ENCODE data around the gene SHD.
"Not testable (repeated sequence)": the region's sequence is repeated elsewhere in the genome, so short reads cannot be mapped to it uniquely, and the experiment has no call there.

Gene SHD

GRCh38 chr19:4284176-4284958 lies 5.3 kb downstream of the SHD start:
- Histone ChIP-seq H3K36me3 (ENCODE audit: control insufficient read depth, insufficient read depth, low read length) (no peaks in the 10 kb centered on the region), H3K4me1 (ENCODE audit: control insufficient read depth, insufficient read depth, low read length) (no peaks in the 10 kb centered on the region), H3K27me3 (ENCODE audit: control insufficient read depth, insufficient read depth, low read length) (peaks cover 13% of the 10 kb centered on the region; the same call in 1 of the 2 replicates), H3K27ac (ENCODE audit: low read length) (no peak overlapping the region), H3K9me3 (ENCODE audit: control insufficient read depth, insufficient read depth, low read length) (no peaks in the 10 kb centered on the region), H3K4me3 (ENCODE audit: low read length) (no peak overlapping the region)
- no CpG with 5 or more reads among the region's 20 CpGs for WGBS (ENCODE audit: insufficient coverage, insufficient read length)
- DNase-seq (ENCODE audit: low read depth, low spot score): peak; percentile 90

- H3K27ac ChIP-seq (ENCODE audit: low read length): no peak overlapping the region
- no peaks in the 10 kb centered on the region for H3K36me3 ChIP-seq (ENCODE audit: control insufficient read depth, insufficient read depth, low read length)
- WGBS (ENCODE audit: insufficient coverage, insufficient read length): no CpG with 5 or more reads among the region's 6 CpGs
- H3K9me3 ChIP-seq (ENCODE audit: control insufficient read depth, insufficient read depth, low read length): no peaks in the 10 kb centered on the region
- no peak overlapping the region for H3K4me3 ChIP-seq (ENCODE audit: low read length)
- DNase-seq (ENCODE audit: low read depth, low spot score): no peak
- H3K27me3 ChIP-seq (ENCODE audit: control insufficient read depth, insufficient read depth, low read length): peaks cover 11% of the 10 kb centered on the region; the same call in 1 of the 2 replicates
- H3K4me1 ChIP-seq (ENCODE audit: control insufficient read depth, insufficient read depth, low read length): no peaks in the 10 kb centered on the region
These were observed 5.9 kb downstream of the SHD start for GRCh38 chr19:4284974-4285373.

- H3K9me3 ChIP-seq (ENCODE audit: control insufficient read depth, insufficient read depth, low read length); H3K36me3 ChIP-seq (ENCODE audit: control insufficient read depth, insufficient read depth, low read length); DNase-seq (ENCODE audit: low read depth, low spot score); H3K27ac ChIP-seq (ENCODE audit: low read length); H3K27me3 ChIP-seq (ENCODE audit: control insufficient read depth, insufficient read depth, low read length); H3K4me1 ChIP-seq (ENCODE audit: control insufficient read depth, insufficient read depth, low read length); H3K4me3 ChIP-seq (ENCODE audit: low read length): not testable (repeated sequence)
- no CpG with 5 or more reads among the region's 4 CpGs for WGBS (ENCODE audit: insufficient coverage, insufficient read length)
These were observed 7.1 kb downstream of the SHD start for GRCh38 chr19:4286141-4286540.

- no peaks in the 10 kb centered on the region; the same call in 1 of the 2 replicates for H3K4me1 ChIP-seq (ENCODE audit: control insufficient read depth, insufficient read depth, low read length)
- no peak overlapping the region for H3K4me3 ChIP-seq (ENCODE audit: low read length)
- no peaks in the 10 kb centered on the region for H3K36me3 ChIP-seq (ENCODE audit: control insufficient read depth, insufficient read depth, low read length)
- DNase-seq (ENCODE audit: low read depth, low spot score): no peak
- H3K27me3 ChIP-seq (ENCODE audit: control insufficient read depth, insufficient read depth, low read length): no peaks in the 10 kb centered on the region
- WGBS (ENCODE audit: insufficient coverage, insufficient read length): no CpG with 5 or more reads among the region's 16 CpGs
- H3K9me3 ChIP-seq (ENCODE audit: control insufficient read depth, insufficient read depth, low read length): no peaks in the 10 kb centered on the region
- H3K27ac ChIP-seq (ENCODE audit: low read length): no peak overlapping the region
These were observed 9.2 kb downstream of the SHD start for GRCh38 chr19:4288091-4288777.

- no CpG with 5 or more reads among the region's 8 CpGs for WGBS (ENCODE audit: insufficient coverage, insufficient read length)
- Histone ChIP-seq H3K27ac (ENCODE audit: low read length) (no peak overlapping the region), H3K9me3 (ENCODE audit: control insufficient read depth, insufficient read depth, low read length) (no peaks in the 10 kb centered on the region), H3K27me3 (ENCODE audit: control insufficient read depth, insufficient read depth, low read length) (no peaks in the 10 kb centered on the region), H3K4me3 (ENCODE audit: low read length) (no peak overlapping the region), H3K36me3 (ENCODE audit: control insufficient read depth, insufficient read depth, low read length) (no peaks in the 10 kb centered on the region), H3K4me1 (ENCODE audit: control insufficient read depth, insufficient read depth, low read length) (peaks cover 3% of the 10 kb centered on the region)
- DNase-seq (ENCODE audit: low read depth, low spot score): no peak
These were observed 12.2 kb downstream of the SHD start for GRCh38 chr19:4291184-4291732.

GRCh38 chr19:4292515-4292914 lies 13.4 kb downstream of the SHD start:
- WGBS (ENCODE audit: insufficient coverage, insufficient read length): no CpG with 5 or more reads among the region's 15 CpGs
- peaks cover 3% of the 10 kb centered on the region for H3K4me1 ChIP-seq (ENCODE audit: control insufficient read depth, insufficient read depth, low read length)
- no peaks in the 10 kb centered on the region for H3K27me3 ChIP-seq (ENCODE audit: control insufficient read depth, insufficient read depth, low read length)
- no peaks in the 10 kb centered on the region for H3K9me3 ChIP-seq (ENCODE audit: control insufficient read depth, insufficient read depth, low read length)
- no peak overlapping the region for H3K27ac ChIP-seq (ENCODE audit: low read length)
- H3K4me3 ChIP-seq (ENCODE audit: low read length): no peak overlapping the region
- DNase-seq (ENCODE audit: low read depth, low spot score): no peak
- H3K36me3 ChIP-seq (ENCODE audit: control insufficient read depth, insufficient read depth, low read length): no peaks in the 10 kb centered on the region

GRCh38 chr19:4294389-4294788 lies 15.3 kb downstream of the SHD start:
- Histone ChIP-seq H3K4me1 (ENCODE audit: control insufficient read depth, insufficient read depth, low read length) (peaks cover 3% of the 10 kb centered on the region), H3K27me3 (ENCODE audit: control insufficient read depth, insufficient read depth, low read length) (no peaks in the 10 kb centered on the region), H3K36me3 (ENCODE audit: control insufficient read depth, insufficient read depth, low read length) (no peaks in the 10 kb centered on the region), H3K9me3 (ENCODE audit: control insufficient read depth, insufficient read depth, low read length) (no peaks in the 10 kb centered on the region), H3K27ac (ENCODE audit: low read length) (no peak overlapping the region), H3K4me3 (ENCODE audit: low read length) (no peak overlapping the region)
- DNase-seq (ENCODE audit: low read depth, low spot score): no peak
- no CpG with 5 or more reads among the region's 10 CpGs for WGBS (ENCODE audit: insufficient coverage, insufficient read length)

- no peaks in the 10 kb centered on the region for H3K9me3 ChIP-seq (ENCODE audit: control insufficient read depth, insufficient read depth, low read length)
- DNase-seq (ENCODE audit: low read depth, low spot score): no peak
- no CpG with 5 or more reads among the region's 14 CpGs for WGBS (ENCODE audit: insufficient coverage, insufficient read length)
- no peak overlapping the region for H3K4me3 ChIP-seq (ENCODE audit: low read length)
- H3K4me1 ChIP-seq (ENCODE audit: control insufficient read depth, insufficient read depth, low read length): peaks cover 3% of the 10 kb centered on the region; the same call in 1 of the 2 replicates
- no peaks in the 10 kb centered on the region for H3K27me3 ChIP-seq (ENCODE audit: control insufficient read depth, insufficient read depth, low read length)
- no peak overlapping the region for H3K27ac ChIP-seq (ENCODE audit: low read length)
- H3K36me3 ChIP-seq (ENCODE audit: control insufficient read depth, insufficient read depth, low read length): no peaks in the 10 kb centered on the region
These were observed 17.1 kb downstream of the SHD start for GRCh38 chr19:4295972-4296771.

GRCh38 chr19:4297901-4298809 lies 19.1 kb downstream of the SHD start:
- H3K27ac ChIP-seq (ENCODE audit: low read length): no peak overlapping the region
- DNase-seq (ENCODE audit: low read depth, low spot score): no peak
- H3K4me1 ChIP-seq (ENCODE audit: control insufficient read depth, insufficient read depth, low read length): peaks cover 3% of the 10 kb centered on the region; the same call in 1 of the 2 replicates
- no peaks in the 10 kb centered on the region for H3K27me3 ChIP-seq (ENCODE audit: control insufficient read depth, insufficient read depth, low read length)
- H3K4me3 ChIP-seq (ENCODE audit: low read length): no peak overlapping the region
- no peaks in the 10 kb centered on the region for H3K9me3 ChIP-seq (ENCODE audit: control insufficient read depth, insufficient read depth, low read length)
- no CpG with 5 or more reads among the region's 27 CpGs for WGBS (ENCODE audit: insufficient coverage, insufficient read length)
- H3K36me3 ChIP-seq (ENCODE audit: control insufficient read depth, insufficient read depth, low read length): no peaks in the 10 kb centered on the region
